ENCODE measurements around the gene GRIK3. TPM values are rescaled to one million over a fixed set of nuclear protein-coding genes. Genes with fewer than 3 reads are reported as not detected.

The GRIK3 gene
- total RNA-seq, 6 experiments from 2014 or later = 0.07 TPM; not detected in 5

DNA sequence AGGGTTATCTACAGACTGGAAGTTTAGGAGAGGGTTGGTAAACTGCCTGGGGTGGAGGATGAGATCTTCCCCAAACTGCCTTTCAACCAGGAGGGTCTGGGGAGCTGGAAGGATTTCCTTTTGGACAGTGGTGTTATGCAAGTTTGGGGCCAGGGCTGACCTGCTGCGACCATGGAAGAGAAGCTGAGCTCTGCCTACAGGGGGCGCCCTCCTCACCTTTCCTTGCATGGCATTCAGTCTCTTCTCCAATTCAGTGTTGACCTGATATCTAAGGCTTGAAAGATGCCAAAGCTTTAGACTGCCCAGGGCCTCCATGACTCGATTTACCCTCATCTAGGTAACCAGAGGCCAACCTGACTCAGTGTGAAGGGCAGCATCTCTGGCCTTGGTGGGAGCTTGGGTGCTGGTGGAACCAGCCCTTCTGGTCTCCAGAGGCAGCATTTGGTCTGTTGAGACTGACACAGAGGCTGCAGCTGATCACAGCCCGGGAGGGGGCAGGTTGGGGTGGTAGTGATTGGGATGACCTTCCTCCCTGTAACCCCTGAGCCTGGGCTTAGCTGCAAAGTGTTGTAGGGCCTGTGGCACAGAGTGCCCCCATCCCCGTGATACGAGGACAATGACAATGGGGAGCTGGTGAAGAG, 170.0 kb downstream of the GRIK3 start:
- no peaks in the 10 kb centered on the region for H3K36me3 ChIP-seq
- H3K9me3 ChIP-seq = no peaks in the 10 kb centered on the region
- H3K4me3 ChIP-seq = no peak overlapping the region
- H3K27me3 ChIP-seq = no peaks in the 10 kb centered on the region
- TF ChIP-seq POLR2A (IDR thresholded peaks at IDR 0.05) = no peak
- TF ChIP-seq, protein P1, sequence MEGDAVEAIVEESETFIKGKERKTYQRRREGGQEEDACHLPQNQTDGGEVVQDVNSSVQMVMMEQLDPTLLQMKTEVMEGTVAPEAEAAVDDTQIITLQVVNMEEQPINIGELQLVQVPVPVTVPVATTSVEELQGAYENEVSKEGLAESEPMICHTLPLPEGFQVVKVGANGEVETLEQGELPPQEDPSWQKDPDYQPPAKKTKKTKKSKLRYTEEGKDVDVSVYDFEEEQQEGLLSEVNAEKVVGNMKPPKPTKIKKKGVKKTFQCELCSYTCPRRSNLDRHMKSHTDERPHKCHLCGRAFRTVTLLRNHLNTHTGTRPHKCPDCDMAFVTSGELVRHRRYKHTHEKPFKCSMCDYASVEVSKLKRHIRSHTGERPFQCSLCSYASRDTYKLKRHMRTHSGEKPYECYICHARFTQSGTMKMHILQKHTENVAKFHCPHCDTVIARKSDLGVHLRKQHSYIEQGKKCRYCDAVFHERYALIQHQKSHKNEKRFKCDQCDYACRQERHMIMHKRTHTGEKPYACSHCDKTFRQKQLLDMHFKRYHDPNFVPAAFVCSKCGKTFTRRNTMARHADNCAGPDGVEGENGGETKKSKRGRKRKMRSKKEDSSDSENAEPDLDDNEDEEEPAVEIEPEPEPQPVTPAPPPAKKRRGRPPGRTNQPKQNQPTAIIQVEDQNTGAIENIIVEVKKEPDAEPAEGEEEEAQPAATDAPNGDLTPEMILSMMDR (IDR thresholded peaks at IDR 0.05) = peak in 2 of 4 donors; percentile 21 to 22
- intact Hi-C loops (cut with DNase I) = no loop called here
- H3K27ac ChIP-seq = no peak overlapping the region
- DNase-seq (no peak), ATAC-seq (no peak)
- no peaks in the 10 kb centered on the region for H3K4me1 ChIP-seq
- 25% methylated on average over 6 of the region's 6 CpGs for WGBS (ENCODE audit: insufficient coverage, low coverage, low lambda C conversion rate, missing lambda C conversion rate)

DNA sequence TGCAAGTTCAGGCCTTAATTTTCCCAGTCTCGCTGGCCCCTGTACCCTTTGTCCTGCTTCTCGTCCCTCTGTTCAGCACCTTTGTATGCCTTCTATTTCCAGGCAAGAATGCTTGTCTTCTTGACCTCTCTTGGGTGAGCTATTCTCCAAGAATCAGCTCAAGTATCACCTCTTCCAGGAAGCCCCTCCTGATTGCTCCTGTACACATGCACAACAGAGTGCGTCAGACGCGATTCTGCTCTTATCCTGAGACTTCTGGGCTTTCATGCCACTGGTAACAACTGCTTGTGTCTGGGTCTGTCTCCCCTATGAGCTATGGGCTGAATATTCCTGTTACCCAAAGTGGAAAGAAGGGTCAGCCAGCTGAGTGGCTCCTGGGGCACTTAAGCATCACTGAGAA, 170.8 kb downstream of the GRIK3 start:
- Histone ChIP-seq H3K9me3 (no peaks in the 10 kb centered on the region), H3K27me3 (no peaks in the 10 kb centered on the region), H3K36me3 (no peaks in the 10 kb centered on the region), H3K4me1 (no peaks in the 10 kb centered on the region), H3K4me3 (no peak overlapping the region), H3K27ac (no peak overlapping the region)
- intact Hi-C loops (cut with DNase I) = no loop called here
- DNase-seq (no peak), ATAC-seq (no peak)
- 32% methylated on average over 3 of the region's 5 CpGs for WGBS (ENCODE audit: insufficient coverage, low coverage, low lambda C conversion rate, missing lambda C conversion rate)
- TF ChIP-seq POLR2A (IDR thresholded peaks at IDR 0.05) = no peak
- TF ChIP-seq, protein P1 (IDR thresholded peaks at IDR 0.05) = no peak

DNA sequence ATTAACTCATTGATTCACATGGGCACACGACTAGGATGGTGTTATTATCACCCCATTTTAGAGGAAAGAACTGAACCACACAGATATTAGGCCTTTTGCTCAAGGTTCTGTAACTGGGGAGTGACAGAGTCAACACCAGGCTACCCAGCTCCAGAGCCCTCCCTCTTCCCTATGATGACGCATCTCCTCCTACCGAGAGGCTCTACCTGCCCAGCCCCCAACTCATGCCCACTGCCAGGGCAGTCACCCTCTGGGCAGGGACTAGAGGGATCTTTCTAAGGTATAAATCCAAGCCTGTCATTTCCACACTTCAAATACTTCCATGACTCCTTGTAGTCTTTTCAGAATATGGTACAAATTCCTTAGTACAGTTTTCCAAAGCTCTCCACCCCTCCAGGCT, 171.3 kb downstream of the GRIK3 start:
- ATAC-seq (no peak), DNase-seq (no peak)
- no peaks in the 10 kb centered on the region for H3K27me3 ChIP-seq
- no peaks in the 10 kb centered on the region for H3K36me3 ChIP-seq
- H3K4me1 ChIP-seq = no peaks in the 10 kb centered on the region
- TF ChIP-seq, protein P1 (IDR thresholded peaks at IDR 0.05) = no peak
- no peak for TF ChIP-seq POLR2A (IDR thresholded peaks at IDR 0.05)
- no peak overlapping the region for H3K27ac ChIP-seq
- WGBS (ENCODE audit: insufficient coverage, low coverage, low lambda C conversion rate, missing lambda C conversion rate) = 29% methylated on average over 1 of the region's 3 CpGs
- no peak overlapping the region for H3K4me3 ChIP-seq
- intact Hi-C loops (cut with DNase I) = no loop called here
- no peaks in the 10 kb centered on the region for H3K9me3 ChIP-seq

DNA sequence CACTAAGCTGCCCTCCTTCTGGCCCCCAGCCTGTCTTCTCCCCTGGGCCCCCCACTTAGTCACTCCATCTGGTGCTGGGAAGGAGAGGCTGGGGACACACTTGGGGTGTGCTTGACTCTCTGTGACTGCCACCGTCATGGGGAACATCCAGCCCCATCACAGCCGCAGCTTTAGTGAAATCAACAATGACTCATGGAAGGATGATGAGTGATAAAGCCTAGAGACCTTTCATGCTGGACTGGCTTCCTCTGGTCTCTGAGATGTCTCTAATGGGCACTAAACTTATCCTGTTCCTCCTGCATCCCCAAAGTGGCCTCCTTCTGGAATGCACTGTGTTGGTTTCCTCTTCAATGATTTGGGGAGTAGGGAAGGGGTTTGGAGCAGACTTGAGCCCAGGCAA, 172.9 kb downstream of the GRIK3 start:
- Histone ChIP-seq H3K4me3 (no peak overlapping the region), H3K4me1 (no peaks in the 10 kb centered on the region), H3K27me3 (no peaks in the 10 kb centered on the region), H3K9me3 (no peaks in the 10 kb centered on the region), H3K36me3 (no peaks in the 10 kb centered on the region), H3K27ac (no peak overlapping the region)
- intact Hi-C loops (cut with DNase I) = no loop called here
- ATAC-seq = no peak
- no peak for DNase-seq
- no peak for TF ChIP-seq POLR2A (IDR thresholded peaks at IDR 0.05)
- TF ChIP-seq, protein P1 (IDR thresholded peaks at IDR 0.05) = no peak
- 39% methylated on average over 2 of the region's 2 CpGs for WGBS (ENCODE audit: insufficient coverage, low coverage, low lambda C conversion rate, missing lambda C conversion rate)

Data from right lobe of liver (tissue), 6 donors.